Neural cell (in vitro differentiated cells): ENCODE results near the gene GSTM3.

Experiments
- MXI1 ChIP-seq: fragments of 450-650 bp; conservative IDR thresholded peaks from 2 replicates; pipeline ENCODE4 v1.6.1; 2014; ENCODE audit warnings: antibody characterized with exemption, mild to moderate bottlenecking; ENCODE audit not compliant: poor library complexity, severe bottlenecking
- POLR2AphosphoS5 ChIP-seq: IDR thresholded peaks from 2 replicates; pipeline ENCODE4 v1.6.1; 2012
- SMC3 ChIP-seq: fragments of 450-650 bp; conservative IDR thresholded peaks from 2 replicates; pipeline ENCODE4 v1.6.1; 2014; ENCODE audit warnings: antibody characterized with exemption, mild to moderate bottlenecking, moderate library complexity; ENCODE audit not compliant: poor library complexity
- TAF1 ChIP-seq: IDR thresholded peaks from 2 replicates; pipeline ENCODE4 v1.6.1; 2012; ENCODE audit warnings: low read depth
- TF ChIP-seq, protein P1 (sequence below): fragments of 450-650 bp; IDR thresholded peaks from 2 replicates; pipeline ENCODE4 v1.5.1; 2014; ENCODE audit warnings: antibody characterized with exemption, mild to moderate bottlenecking, moderate library complexity; ENCODE audit not compliant: poor library complexity, severe bottlenecking

DNA sequence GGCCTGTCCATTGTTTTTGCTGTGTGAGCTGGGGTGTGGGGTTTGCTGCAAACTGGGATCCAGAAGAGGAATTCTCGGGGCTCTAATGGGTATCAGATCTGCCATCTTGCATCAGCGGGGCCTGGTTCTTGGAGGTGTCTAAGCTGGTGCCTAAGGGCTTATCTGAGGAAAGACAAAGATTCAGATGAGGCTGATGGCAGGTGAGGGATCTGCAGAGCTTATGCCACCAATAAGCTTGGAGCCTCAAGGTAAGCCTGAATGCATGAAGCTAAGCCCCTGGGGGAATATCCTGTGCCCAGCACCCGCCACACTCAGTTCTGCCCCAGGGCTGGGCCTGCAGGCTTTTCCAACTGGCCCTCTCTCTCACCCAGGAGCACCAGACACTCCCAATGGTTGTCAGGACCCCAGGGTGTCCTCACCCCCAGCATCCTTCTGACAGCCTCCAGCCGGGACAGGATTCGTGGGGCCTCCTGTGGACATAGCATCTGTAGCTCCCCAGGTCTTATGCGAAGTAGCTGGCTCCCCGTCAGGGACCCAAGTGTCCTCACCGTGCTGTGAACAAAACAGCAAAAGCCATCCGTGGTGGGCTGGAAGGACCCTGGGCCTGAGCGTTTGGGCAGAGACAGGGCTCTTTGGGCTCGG is 9.5 kb upstream of the GSTM3 start:
- TF ChIP-seq, protein P1, sequence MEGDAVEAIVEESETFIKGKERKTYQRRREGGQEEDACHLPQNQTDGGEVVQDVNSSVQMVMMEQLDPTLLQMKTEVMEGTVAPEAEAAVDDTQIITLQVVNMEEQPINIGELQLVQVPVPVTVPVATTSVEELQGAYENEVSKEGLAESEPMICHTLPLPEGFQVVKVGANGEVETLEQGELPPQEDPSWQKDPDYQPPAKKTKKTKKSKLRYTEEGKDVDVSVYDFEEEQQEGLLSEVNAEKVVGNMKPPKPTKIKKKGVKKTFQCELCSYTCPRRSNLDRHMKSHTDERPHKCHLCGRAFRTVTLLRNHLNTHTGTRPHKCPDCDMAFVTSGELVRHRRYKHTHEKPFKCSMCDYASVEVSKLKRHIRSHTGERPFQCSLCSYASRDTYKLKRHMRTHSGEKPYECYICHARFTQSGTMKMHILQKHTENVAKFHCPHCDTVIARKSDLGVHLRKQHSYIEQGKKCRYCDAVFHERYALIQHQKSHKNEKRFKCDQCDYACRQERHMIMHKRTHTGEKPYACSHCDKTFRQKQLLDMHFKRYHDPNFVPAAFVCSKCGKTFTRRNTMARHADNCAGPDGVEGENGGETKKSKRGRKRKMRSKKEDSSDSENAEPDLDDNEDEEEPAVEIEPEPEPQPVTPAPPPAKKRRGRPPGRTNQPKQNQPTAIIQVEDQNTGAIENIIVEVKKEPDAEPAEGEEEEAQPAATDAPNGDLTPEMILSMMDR, result no peak
- TF ChIP-seq TAF1, result no peak
- no peak for TF ChIP-seq SMC3
- TF ChIP-seq MXI1, result no peak
- TF ChIP-seq POLR2AphosphoS5, result no peak
